Left colon (tissue), 2 donors: ENCODE measurements around the gene SREBF2. TPM values are rescaled to one million over a fixed set of nuclear protein-coding genes. Genes with fewer than 3 reads are reported as not detected.
"Not testable (repeated sequence)": the region's sequence is repeated elsewhere in the genome, so short reads cannot be mapped to it uniquely, and the experiment has no call there.

Experiments used
- ATAC-seq: fragments of 200-7000 bp; cut with Tn5 transposase; one replicate; pipeline ENCODE4 v1.9.1; 2020; ENCODE audit warnings: mild to moderate bottlenecking, moderate library complexity
- DNase-seq, 2 donors: peaks; one replicate each; pipeline ENCODE4 v3.0.0-alpha.2; 2020
- intact Hi-C, 2 donors: fragments of 100-400 bp; cut with DNase I in 1 of 2; cut with micrococcal nuclease in 1 of 2; formaldehyde crosslinking; loops; one replicate each; pipeline versions ENCODE4 v1.11.2 to v1.14.0; 2022; cut with DNase I, micrococcal nuclease
- total RNA-seq, 2 donors: library from RNA; stranded (reverse); fragmentation: NEBNext Ultra II Directional; extraction: Animal tissue kit (Norgen Biotek cat#: 25700); gene quantifications; one replicate each; pipeline ENCODE4 v1.2.1, GENCODE V29; 2021
- donor health status: DM: no; HTN: no; CAD: no.
- donor health status: DM: yes; HTN: yes; CAD: no.

SREBF2 gene
- total RNA-seq, 2 donors from 2014 or later: 172 to 215 TPM

- intact Hi-C loops: no loop called here
- ATAC-seq (no peak), DNase-seq (no peak)
Measured at GRCh38 chr22:41868556-41868955, 35.7 kb downstream of the SREBF2 start.

GRCh38 chr22:41870081-41870480 lies 37.2 kb downstream of the SREBF2 start:
- DNase-seq, ATAC-seq, intact Hi-C loops: not testable (repeated sequence)

GRCh38 chr22:41870786-41871185 lies 37.9 kb downstream of the SREBF2 start:
- ATAC-seq: no peak
- intact Hi-C loops: no loop called here

GRCh38 chr22:41873391-41873790 lies 40.5 kb downstream of the SREBF2 start:
- ATAC-seq (no peak), DNase-seq (no peak)
- intact Hi-C loops: no loop called here

More at GRCh38 chr22:41870786-41871185, 37.9 kb downstream of the SREBF2 start:
- no peak for DNase-seq

- DNase-seq (no peak), ATAC-seq (no peak)
- intact Hi-C loops: no loop called here
Measured at GRCh38 chr22:41874090-41874489, 41.2 kb downstream of the SREBF2 start.

GRCh38 chr22:41875531-41876270 lies 42.8 kb downstream of the SREBF2 start:
- ATAC-seq (no peak), DNase-seq (no peak)
- intact Hi-C loops: no loop called here

GRCh38 chr22:41876275-41876674 lies 43.4 kb downstream of the SREBF2 start:
- intact Hi-C loops: no loop called here
- no peak for DNase-seq
- ATAC-seq: no peak

GRCh38 chr22:41876675-41877074 lies 43.8 kb downstream of the SREBF2 start:
- intact Hi-C loops: no loop called here
- DNase-seq: no peak
- no peak for ATAC-seq

- intact Hi-C loops: no loop called here
- no peak for DNase-seq
- no peak for ATAC-seq
Measured at GRCh38 chr22:41880653-41881052, 47.7 kb downstream of the SREBF2 start.

GRCh38 chr22:41883400-41883799 lies 50.5 kb downstream of the SREBF2 start:
- intact Hi-C loops: no loop called here
- DNase-seq (no peak), ATAC-seq (peak; percentile 7)

GRCh38 chr22:41885116-41885515 lies 52.2 kb downstream of the SREBF2 start:
- DNase-seq (no peak), ATAC-seq (no peak)
- intact Hi-C loops: no loop called here

- intact Hi-C loops: no loop called here
- no peak for ATAC-seq
Measured at GRCh38 chr22:41885516-41885915, 52.6 kb downstream of the SREBF2 start.

GRCh38 chr22:41888627-41889200 lies 55.8 kb downstream of the SREBF2 start:
- no peak for ATAC-seq

More at GRCh38 chr22:41885516-41885915, 52.6 kb downstream of the SREBF2 start:
- no peak for DNase-seq

GRCh38 chr22:41891407-41891806 lies 58.5 kb downstream of the SREBF2 start:
- DNase-seq: no peak
- peak; percentile 10 for ATAC-seq
- intact Hi-C loops: no loop called here

More at GRCh38 chr22:41888627-41889200, 55.8 kb downstream of the SREBF2 start:
- DNase-seq: no peak
- intact Hi-C loops: no loop called here

GRCh38 chr22:41892721-41893120 lies 59.8 kb downstream of the SREBF2 start:
- ATAC-seq (no peak), DNase-seq (no peak)
- intact Hi-C loops: no loop called here

GRCh38 chr22:41893591-41894375 lies 60.9 kb downstream of the SREBF2 start:
- DNase-seq (no peak), ATAC-seq (no peak)
- intact Hi-C loops: no loop called here

- intact Hi-C loops: no loop called here
- DNase-seq (no peak), ATAC-seq (no peak)
Measured at GRCh38 chr22:41898645-41899044, 65.7 kb downstream of the SREBF2 start.

- ATAC-seq: no peak
- DNase-seq: no peak
- intact Hi-C loops: no loop called here
Measured at GRCh38 chr22:41899110-41899509, 66.2 kb downstream of the SREBF2 start.

GRCh38 chr22:41899992-41900651 lies 67.2 kb downstream of the SREBF2 start:
- DNase-seq (no peak), ATAC-seq (peak; percentile 13)
- intact Hi-C loops: no loop called here
